GM03348 (cell line): ENCODE measurements around the gene LHFPL3.
"Not testable (repeated sequence)": the region's sequence is repeated elsewhere in the genome, so short reads cannot be mapped to it uniquely, and the experiment has no call there.

ENCODE experiments used
- DNase-seq: peaks from one replicate; pipeline ENCODE4 v3.0.0; 2012; ENCODE audit warnings: low spot score

Gene LHFPL3

DNA sequence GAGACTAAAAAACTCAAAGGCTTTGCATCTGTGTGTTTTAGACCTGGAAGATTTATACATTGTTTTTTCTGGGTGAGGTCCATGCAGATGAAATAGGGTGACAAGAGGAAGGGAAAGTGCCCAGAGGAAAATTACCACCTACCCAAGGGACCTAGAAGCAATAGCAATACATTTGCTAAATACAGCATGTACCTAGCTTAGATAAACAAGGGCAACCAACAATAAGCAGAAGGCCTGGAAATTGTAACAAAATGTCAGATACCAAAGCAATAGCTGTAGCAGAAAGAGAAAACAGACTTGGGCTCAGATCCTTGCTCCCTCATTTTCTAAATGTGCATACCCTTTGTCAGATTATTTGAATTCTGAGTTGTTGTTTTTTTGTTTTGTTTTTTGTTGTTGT is 367.2 kb downstream of the LHFPL3 start:
- DNase-seq = no peak

- DNase-seq = no peak
Observed at GRCh38 chr7:104700336-104700735, 371.9 kb downstream of the LHFPL3 start.

DNA sequence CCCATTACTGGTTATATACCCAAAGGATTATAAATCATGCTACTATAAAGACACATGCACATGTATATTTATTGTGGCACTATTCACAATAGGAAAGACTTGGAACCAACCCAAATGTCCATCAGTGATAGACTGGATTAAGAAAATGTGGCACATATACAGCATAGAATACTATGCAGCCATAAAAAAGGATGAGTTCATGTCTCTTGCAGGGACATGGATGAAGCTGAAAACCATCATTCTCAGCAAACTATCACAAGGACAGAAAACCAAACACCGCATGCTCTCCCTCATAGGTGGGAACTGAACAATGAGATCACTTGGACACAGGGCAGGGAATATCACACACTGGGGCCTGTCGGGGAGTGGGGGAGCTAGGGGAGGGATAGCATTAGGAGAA is 392.6 kb downstream of the LHFPL3 start:
- DNase-seq = not testable (repeated sequence)

- DNase-seq = no peak
Observed at GRCh38 chr7:104723001-104723400, 394.6 kb downstream of the LHFPL3 start.

GRCh38 chr7:104758504-104758903 is 430.1 kb downstream of the LHFPL3 start:
- DNase-seq = peak; percentile 7

DNA sequence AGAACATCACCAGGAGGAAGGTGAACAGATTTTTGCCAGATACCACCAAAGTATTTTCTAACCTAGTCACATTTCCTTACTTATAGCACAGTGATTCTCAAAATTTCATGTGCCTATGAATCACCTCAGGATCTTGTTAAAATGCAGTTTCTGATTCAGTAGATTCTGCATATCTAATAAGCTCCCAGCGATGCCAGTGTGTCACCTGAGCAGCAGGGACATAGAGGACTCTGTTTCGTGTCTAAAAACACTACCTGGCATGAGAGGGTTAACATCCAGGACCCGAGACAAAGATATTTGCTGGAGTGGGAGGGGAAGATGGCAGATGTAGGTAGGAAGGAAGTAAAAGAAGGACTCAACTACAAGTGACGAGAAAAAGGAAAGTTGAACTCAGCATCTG is 433.5 kb downstream of the LHFPL3 start:
- DNase-seq = no peak

- DNase-seq = no peak
Observed at GRCh38 chr7:104767113-104767512, 438.7 kb downstream of the LHFPL3 start.

- no peak for DNase-seq
Observed at GRCh38 chr7:104767826-104768536, 439.6 kb downstream of the LHFPL3 start.

DNA sequence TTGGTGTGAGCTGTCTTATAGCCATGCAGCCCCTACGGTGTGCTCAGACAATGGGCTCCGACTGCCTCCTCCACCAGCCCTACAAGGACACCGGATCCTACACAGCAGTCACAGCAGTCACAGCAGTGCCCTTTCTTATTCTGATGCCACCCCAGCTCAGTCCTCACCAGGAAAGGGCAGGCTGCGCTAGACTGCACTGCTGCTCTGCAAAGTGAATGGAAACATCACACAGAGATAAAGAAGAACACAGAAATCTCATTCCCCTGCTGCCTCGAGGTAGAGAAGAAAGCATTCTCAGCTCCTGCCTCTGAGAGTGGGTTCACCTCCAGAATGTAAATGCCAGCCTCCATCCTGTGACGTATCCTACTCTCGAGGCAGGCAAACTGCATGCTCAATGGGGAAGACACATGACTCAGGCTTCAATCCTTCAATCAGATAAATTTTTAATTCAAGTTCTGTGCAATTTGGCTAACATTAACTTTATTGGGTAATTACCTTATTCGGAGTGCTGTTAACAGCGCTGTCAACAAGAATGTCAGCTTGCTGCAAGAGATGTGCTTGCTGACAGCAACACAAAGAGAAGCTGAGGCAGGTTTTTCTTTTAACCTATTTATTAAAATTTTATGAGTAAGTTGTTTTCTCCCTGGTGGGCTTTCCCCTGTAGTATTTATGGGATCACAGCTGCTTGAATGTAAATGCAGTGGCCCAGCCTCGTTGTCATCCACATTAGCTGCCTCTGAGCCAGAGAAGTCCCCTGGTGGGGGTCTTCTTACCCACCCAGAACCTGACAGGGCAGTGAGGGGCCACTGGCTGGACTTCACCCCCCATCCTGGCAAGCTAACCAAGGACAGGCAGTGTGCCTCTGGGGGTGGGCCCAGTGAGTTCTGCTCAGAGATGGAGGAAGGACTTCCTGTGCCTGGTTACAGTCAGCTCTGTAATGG is 444.3 kb downstream of the LHFPL3 start:
- no peak for DNase-seq

GRCh38 chr7:104773796-104774195 is 445.4 kb downstream of the LHFPL3 start:
- no peak for DNase-seq

DNA sequence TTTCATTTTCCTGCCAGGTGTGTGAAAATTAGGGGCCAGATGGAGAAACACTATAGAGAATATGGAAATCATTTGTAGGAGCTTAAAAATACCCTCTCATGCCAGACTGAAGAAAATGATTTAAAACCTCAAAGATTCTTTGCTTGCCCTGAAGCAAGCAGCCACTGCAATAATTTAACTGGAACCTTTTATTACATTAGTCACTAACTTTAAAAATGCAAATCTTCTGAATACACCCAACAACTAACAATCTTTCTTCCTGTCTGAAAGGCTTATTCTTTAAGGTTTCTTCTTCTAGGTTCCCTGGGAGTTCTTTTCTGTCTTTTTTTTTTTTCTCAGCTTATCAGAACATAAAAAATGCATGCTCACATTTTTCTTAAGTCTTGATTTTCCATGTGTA is 447.1 kb downstream of the LHFPL3 start:
- DNase-seq = no peak

GRCh38 chr7:104777301-104777800 is 448.9 kb downstream of the LHFPL3 start:
- DNase-seq = no peak

- DNase-seq = no peak
Observed at GRCh38 chr7:104779888-104780287, 451.5 kb downstream of the LHFPL3 start.

- no peak for DNase-seq
Observed at GRCh38 chr7:104784686-104785085, 456.3 kb downstream of the LHFPL3 start.

GRCh38 chr7:104789780-104790179 is 461.4 kb downstream of the LHFPL3 start:
- DNase-seq = no peak

DNA sequence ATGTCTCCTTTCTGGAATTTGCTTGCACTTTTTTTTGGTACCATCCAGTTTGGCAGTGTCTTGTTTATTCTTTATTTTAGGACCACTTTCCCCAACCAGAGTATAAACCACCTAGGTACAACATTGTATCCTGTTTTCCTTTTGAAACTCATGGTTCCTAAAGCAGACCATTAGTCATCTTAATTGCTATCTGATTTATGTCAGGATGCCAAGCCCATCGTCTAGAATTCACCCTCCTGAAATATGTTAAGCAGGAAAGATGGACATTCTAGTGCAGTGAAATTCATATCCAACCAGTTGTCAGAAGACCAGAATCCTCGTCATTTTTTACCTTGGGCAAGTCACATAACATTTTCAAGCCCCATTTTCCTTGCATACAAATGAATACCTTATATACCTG is 462.0 kb downstream of the LHFPL3 start:
- no peak for DNase-seq

- DNase-seq = no peak
Observed at GRCh38 chr7:104791080-104791479, 462.7 kb downstream of the LHFPL3 start.

- no peak for DNase-seq
Observed at GRCh38 chr7:104793066-104793465, 464.7 kb downstream of the LHFPL3 start.

GRCh38 chr7:104794154-104794553 is 465.8 kb downstream of the LHFPL3 start:
- DNase-seq = no peak

DNA sequence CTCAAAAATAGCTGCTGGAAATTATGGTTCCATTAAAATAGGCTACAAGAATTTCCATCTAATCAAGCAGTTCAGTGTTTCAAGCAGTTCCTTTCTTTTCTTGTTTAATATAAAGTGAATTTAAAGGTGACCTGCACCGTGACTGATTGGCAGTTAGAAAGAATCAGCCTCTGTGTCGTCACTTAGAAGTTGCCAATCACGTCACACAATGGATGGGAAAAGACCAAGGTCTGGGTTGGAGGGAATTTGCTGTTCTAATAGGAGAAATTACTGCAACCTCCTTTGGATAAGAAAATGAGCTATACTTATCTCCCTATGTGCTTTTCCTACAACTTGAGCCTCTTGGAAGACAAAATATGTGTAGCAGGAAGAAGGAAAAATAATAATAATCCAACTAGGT is 466.2 kb downstream of the LHFPL3 start:
- no peak for DNase-seq

DNA sequence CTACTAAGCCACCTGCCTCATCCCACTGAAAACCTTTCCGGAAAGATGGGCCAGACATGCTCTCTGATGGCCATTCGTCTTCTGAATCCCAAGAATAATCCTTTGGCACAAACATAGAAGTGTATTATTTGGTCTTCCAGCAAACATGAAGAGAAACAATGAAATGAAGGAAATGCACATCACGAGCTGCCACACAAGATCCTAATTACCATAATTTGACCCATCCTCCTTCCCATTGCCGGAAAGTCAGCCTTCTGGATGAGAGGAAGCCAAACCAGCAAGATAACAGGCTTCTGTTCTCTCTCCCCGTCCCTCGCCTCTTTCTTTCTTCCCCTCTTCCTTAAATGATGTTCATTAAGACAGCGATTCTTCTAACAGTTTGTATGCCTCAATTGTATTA is 466.7 kb downstream of the LHFPL3 start:
- no peak for DNase-seq

DNA sequence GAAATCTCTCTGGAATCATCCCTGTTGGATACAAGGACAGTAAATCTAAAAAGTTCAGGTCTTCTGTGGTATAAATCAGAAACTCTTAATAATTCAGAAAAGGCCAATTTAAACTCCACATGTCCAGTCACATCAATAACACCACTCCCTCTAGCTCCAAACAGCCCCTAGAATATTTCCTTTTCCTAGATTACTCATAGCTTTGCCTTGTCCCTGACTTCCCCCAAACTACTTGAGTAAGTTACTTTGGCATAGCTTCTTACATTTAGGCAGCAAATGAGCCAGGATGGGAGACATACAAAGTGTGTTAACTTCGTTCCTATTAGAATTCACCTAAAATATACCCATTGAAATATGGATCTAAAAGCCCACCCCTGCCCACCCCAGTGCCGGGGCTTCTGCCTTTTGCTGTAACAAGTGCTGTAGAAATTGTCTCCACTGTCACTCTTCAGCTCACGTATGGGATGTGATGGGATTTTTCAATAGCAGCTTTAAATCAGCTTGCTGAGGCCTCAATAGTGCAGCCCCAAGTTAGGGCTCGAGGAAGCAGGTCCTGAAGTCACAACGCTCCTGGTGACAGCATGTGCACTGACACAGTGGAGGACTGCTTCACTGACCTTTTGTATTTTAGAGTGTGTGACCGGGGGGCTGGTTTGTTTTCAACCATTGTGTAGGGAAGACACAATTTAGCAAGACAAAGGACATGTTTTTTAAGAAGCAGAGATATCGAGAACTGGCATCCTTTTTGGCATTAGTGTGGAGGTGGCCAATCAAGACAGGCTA is 467.4 kb downstream of the LHFPL3 start:
- no peak for DNase-seq
